Measurements from ENCODE around the gene NOX3.

GRCh38 chr6:155352130-155352420 lies 103.6 kb downstream of the NOX3 start:
- TF ChIP-seq MYC (IDR thresholded peaks at IDR 0.05; ENCODE audit: low read depth, low read length), result no peak
- no peak for TF ChIP-seq CTCF (IDR thresholded peaks at IDR 0.05; ENCODE audit: extremely low read depth in 1 of 2, insufficient read depth in 1 of 2, low read depth in 1 of 2, low read length in 2 of 2)
- TF ChIP-seq EZH2 (IDR thresholded peaks at IDR 0.05; ENCODE audit: borderline replicate concordance, low read depth, low read length, severe bottlenecking), result no peak

Data from endothelial cell of umbilical vein (primary cell).